Stromal cell of bone marrow (primary cell): ENCODE results near the gene SLCO3A1.

Experiments used
- DNase-seq: peaks from one replicate; pipeline ENCODE4 v3.0.0-alpha.2; 2012; ENCODE audit warnings: low read depth

SLCO3A1 gene

DNA sequence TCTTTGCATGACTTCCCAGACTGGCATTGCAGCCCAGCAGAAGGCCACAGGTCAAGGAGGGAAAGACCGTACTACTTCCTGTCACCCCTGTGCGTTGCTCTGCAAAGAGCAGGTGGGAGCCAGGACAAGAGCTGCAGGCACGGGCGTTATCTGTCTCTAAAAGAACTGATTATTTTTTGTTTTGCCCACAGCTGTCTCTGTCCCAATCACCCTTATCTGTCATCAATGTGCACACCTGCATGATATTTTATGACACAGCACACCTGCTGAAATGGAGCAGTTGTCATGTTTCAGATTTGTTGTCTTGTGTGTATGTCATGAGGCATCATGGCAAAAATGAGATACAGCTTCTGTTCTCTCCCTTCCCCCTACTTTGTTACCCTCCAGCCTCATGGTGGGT lies 58.8 kb downstream of the SLCO3A1 start:
- DNase-seq, result no peak

DNA sequence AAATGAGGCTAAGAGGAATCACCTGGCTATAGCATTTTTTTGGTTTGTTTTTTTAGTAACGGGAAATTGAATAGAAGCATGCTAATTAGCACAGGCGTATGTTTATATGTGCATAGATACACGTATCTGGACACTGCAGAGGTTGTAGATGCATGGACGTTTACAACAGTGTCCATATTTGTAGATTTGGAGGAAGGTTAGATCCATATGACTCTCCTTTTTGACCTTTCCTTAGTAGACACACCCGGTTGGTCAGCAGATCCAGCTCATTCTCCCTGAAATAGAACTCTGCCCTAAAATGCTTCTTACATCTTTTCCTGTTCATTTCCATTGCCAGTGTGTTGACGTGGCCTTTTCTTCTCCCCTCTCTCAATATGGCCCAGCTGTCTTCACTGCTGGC lies 60.1 kb downstream of the SLCO3A1 start:
- no peak for DNase-seq

DNA sequence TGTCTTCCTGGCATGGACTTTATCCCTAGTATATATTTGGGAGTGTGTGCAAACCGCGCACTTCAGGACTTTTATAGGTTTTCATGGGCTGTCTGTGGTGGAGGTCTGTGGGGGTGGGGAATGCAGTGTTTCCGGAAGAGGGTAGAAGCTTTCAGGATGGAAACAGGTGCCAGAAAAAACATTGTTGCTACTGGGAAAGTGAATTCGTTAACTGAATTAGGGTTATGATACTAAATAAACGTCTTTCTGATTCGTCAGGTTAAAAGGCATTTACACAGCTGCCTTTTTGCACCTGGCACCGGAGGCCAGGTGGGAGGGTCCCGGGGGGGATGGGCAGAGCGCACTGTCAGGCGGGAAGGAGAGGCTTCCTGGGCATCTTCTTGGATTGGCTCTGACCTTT lies 62.1 kb downstream of the SLCO3A1 start:
- no peak for DNase-seq

DNA sequence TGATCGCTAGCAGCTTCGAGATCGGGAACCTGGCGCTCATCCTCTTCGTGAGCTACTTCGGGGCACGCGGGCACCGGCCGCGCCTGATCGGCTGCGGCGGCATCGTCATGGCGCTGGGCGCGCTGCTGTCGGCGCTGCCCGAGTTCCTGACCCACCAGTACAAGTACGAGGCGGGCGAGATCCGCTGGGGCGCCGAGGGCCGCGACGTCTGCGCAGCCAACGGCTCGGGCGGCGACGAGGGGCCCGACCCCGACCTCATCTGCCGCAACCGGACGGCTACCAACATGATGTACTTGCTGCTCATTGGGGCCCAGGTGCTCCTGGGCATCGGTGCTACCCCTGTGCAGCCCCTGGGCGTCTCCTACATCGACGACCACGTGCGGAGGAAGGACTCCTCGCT lies 62.5 kb downstream of the SLCO3A1 start:
- DNase-seq, result no peak

DNA sequence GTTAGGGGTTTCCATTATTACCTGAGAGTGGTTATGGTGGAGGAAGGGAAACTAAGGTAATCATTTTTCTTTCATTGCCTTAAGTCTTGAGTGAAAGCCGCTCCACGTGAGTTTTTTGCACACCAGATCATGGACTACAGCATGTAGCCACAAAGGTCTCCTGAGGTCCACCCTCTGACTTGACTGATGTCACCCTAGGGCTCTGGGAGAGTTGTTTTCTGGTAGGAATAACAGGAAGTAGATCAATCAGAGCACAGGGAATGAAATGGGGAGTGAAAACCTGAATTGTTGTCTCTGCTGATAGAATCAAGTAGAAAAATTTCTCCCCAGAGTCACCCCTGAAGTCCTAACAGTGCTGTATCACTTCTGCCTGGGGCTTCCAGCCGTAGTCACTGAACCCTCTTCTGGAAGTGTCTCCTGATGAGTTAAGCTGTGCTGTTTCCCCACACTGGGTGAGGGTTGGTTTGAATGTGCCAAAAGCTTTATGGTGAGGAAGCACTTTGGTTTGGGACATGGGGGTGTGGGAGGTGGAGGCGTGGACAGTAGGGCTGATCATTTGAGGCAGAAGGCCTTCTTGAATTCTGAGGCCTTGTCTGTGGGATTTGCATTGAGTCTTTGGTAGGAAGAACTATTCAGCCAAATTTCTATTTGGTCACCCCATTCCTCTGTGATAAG lies 64.3 kb downstream of the SLCO3A1 start:
- DNase-seq, result no peak

DNA sequence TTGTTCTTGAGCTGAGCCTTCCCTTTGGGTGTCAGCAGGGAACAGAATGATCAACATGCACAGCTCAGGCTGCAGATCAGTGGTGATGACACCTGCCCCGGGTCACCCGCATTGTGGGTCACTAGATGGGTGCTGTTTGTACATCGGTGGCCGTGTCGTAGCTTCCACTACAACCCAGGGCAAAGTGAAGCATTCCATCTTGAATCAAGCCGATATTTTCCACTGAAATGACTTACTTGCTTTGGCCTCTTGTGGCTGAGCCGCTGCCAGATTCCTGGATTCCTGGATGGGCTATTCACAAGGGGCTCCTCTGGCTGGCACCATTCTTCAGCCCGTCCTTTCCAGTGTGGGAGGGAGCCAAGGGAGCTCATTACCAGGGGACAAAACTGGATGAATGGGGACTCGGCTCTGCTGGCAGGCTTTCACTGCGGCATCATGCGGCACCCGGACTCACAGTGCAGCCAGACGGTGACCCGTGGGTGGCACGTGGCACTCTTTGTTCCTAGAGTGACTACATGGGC lies 65.6 kb downstream of the SLCO3A1 start:
- DNase-seq, result no peak

DNA sequence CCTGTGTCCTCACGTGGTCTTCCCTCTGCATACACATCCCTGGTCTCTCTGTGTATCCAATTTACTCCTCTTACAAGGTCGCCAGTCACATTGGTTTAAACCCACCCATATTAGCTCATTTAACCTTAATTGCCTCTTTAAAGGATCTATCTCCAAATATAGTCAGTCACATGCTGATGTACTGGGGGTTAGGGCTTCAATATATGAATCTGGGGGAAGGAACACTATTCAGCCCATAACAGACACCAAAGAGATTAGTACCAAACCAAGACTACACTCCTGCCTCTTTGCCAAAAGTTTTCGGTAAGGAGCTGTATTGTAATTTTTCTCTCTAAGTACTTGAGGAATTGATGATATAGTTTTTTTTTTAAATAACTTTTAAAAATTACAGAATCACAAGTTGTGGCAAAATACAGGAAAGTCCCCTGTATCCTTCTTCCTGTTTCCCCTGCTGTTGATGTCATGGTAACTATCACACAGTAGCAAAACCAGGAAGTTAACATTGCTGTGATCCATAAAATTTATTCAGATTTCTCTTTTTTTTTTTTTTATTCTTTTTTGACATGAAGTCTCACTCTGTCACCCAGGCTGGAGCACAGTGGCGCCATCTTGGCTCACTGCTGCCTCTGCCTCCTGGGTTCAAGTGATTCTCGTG lies 67.8 kb downstream of the SLCO3A1 start:
- no peak for DNase-seq

DNA sequence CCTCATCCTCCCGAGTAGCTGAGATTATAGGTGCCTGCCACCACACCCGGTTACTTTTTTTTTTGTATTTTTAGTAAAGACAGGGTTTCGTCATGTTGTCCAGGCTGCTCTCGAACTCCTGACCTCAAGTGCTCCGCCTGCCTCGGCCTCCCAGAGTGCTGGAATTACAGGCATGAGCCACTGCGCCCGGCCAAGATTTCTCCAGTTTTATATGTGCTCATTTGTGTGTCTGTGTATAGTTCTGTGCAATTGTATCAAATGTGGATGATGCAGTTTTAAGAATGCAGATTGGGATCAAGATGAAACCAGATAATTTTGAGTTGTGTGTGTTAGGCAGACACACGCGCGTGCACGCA lies 68.3 kb downstream of the SLCO3A1 start:
- no peak for DNase-seq

DNA sequence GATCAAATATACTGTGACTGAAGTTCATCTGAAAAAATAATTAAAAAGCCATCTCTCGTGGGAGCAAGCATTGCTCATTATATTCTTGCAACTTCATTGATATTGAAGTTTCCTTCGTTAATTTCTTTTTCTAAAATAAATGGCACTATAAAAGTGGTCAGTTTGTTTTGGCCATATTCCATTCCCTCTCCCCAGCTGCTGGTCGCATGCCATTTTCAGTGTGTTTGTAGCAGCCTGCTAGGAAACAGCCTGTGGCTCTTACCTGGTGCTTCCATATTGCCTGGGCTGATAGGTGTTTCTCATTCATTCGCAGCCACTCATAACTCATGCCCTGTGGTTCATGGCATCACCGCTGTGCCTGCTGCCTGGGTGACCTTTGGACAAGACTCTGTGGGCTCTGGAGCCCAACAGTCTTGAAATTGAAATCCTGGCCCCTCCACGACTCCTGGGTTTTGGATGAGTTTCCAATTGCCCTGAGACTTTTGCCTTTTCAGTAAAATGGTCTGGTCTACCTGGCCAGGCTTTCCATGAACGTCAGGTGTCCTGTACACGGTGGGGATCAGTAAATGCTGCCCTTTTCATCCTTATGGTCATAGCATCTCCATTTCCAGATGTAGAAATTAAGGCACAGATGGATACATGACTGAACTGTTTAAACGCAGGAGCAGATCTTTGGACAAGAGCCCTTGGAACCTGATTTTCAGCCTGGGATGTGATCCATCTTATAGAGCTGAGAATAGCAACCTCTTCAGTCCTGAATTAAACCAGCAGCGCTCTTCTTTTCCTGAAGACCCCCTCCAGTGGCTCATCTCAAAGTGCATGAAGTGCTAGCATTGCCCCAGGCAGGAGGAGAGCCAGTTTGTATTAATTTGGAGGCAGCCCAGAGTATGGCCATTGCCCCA lies 69.4 kb downstream of the SLCO3A1 start:
- no peak for DNase-seq

DNA sequence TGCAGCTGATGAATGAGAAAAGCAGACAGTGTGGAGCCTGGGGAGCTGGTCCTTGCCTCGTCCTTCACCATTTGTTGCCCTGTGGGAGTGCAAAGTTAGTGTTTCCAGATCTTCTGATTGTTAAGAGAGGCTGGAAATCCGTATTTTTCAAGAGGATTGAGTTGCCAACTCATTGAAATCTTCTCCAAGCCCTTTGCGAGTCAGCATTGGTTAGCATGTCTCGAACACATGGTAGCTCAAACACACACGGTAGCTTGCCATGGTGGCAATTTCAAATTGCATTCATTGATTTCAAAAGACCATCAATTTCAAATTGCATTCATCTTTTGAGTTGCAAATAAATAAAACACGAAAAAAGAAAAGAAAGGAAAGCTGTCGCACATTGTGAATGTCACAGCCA lies 70.7 kb downstream of the SLCO3A1 start:
- DNase-seq, result no peak

DNA sequence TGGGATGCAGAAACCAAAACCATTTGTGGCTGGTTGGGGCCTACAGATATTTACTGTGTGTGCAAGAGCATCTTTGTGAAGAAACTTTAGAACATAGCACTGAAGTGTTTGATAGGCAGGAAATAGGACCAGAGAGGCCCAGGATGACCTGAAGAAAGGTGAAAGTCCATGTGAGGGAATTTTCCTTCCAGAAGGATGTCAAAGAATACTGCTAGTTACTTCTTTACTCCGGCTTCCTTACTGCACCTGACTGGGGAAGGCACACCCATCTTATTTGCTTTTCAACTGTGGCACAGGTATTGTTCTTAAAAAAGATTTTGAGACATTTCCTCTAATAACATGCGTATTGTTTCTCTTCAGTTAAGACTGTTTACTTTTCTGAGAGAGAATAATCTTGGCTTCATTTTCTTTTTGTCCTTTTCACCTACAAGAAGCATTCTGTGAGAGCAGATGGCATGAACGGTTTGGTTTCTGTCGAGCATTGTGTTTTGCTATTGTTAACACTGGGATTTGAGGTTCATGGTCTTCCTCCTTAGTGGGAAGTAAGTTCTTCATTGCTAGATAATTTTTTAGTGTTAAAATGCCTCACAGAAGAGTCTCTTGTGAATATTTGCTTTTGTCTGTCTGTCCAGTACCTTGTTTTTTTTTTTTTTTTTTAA lies 71.5 kb downstream of the SLCO3A1 start:
- no peak for DNase-seq

DNA sequence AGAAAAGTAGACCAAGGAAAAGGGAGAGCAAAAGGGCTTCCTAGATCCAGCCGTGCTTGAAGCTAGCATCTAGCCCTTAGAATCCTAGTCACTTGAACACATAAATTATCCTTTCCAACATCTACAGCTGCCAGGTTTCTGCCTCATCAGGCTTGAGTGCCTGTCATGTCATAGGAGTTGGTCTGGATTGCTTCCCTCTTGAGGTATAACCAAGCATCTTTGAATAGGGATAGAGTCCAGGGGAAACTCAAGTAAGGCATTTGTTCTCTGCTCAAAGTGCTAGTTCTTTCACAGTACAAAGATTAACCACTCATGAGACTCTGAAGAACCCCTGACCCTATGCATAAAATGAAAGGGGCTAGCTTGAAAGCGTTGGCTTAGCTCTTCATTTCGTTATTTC lies 72.3 kb downstream of the SLCO3A1 start:
- no peak for DNase-seq

DNA sequence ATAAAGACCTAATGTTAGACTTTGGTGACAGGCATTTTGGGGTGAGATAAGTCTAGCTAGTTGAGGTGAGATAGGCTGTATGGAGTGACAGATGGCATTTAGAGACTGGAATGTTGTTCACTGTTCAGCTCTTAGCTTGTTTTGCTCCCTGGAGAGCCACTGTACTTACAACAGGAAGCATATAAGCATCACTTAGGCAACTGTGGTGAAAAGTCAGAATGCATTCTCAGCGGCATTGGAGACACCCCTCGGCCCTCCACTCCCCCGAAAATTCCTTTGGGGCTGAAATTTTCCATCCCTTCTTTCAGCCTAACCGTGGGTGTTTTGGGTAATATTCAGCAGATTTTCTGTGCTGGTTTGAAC lies 73.4 kb downstream of the SLCO3A1 start:
- no peak for DNase-seq

DNA sequence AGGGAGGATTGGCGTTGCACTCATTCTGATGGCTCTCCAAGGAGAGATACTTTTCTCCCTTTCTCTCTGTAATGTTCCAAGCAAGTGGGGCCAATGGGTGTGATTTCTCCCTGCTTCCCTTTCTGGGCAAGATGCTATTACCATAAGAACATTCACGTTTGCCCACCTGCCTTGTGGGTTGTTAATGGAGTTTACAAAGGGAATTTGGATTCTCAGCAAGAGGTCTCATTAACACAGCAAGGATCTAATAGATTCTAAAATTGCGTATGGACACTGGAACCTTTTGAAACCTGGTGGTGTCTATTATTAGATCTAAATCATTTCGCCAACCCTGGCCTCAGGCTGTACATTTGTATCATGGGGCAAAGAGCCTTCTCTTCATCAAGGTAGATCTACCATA lies 74.1 kb downstream of the SLCO3A1 start:
- no peak for DNase-seq

DNA sequence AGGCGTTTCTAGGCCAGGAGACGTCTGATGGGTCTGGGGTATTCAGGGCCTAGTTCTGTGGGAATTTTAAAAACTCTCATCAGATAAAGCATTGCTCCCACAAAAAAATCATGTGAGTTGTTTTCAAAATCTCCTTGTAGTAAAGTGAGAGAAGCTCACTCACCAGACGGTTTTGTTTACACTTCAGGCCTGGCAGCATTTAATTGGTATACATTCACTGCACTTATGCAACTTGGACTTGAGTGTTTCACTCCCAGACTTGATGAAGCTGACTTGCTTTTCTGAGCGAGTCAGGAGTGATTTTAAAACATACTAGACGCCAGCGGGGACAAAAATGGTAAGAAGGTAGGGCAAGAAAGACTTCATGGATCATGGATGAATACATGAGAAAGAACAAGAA lies 75.2 kb downstream of the SLCO3A1 start:
- DNase-seq, result no peak

DNA sequence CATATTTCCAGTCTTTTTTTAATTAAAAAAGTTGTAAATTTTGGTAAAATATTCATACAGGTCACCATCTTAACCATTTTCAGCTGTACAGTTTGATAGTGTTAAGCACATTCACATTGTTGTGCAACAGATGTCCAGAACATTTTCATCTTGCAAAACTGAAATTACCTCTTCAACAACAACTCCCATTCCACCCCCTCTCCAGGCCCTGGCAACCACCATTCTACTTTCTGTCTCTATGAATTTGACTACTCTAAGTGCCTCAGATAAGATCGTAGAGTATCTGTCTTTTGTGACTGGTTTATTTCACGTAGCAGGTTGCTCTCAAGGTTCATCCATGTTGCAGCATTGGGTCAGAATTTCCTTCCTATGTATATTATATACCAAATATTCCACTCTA lies 76.0 kb downstream of the SLCO3A1 start:
- DNase-seq, result no peak

DNA sequence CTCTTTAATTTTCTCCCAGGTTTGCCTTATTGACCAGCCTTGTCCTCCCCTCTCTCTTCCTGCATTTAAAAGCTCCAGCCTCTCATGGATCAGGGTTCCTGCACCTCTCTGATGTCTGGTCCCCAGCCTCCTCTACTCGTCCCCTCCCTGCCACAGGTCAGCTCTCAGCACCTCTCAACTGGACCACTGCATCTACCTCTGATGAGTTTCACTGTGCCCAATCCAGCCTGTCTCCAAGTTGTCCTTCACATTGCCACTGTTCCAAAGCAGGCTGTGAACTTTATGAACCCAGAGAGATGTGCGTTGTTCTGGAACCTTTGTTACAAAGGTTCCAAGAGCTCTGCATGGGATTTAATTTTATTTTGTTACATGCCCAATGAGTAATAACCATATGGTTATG lies 76.6 kb downstream of the SLCO3A1 start:
- no peak for DNase-seq

DNA sequence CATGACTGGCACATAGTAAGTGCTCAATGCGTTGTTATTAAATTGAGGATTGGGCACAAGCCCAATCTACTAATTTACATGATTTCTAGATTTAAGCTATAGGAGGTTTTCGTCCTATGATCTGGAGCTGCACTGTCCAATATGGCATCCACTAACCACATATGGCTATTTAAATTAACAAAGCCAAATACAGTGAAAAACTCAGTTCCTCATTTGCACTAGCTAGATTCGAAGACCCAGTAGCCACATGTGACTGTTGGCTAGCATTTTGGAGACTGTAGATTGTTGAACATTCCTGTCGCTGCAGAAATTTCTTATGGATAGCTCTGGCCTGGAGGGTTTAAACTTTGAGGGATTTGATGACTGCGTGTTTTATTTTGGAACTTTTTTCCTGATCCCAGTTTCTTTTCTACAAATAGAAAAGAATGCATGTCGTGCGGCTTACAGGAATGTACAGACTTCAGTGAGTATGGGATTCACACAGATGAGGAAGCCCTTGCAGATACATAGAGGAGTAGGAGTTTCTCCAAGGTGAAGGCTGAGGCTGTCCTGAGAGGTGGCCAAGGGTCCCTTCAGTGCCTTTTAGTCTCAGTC lies 82.8 kb downstream of the SLCO3A1 start:
- DNase-seq, result no peak

DNA sequence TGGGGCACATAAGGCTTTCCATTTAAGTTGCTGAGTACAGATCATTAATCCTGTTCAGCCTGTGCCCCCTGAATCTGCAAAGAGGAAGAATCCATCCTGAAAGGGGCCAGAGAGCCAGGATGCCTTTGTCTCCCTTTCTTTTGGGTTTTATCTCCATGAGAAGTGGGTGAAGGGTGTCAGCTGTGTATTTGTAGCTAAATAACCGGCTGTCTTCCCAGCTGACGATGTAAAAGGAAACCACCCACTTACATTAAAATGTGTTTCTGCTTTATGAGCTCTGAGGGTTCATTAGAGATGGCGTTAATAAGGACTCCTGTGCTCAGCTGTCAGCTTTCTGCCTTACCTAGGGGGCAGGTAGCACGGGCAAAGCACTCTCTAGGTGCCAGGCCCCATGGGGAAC lies 83.4 kb downstream of the SLCO3A1 start:
- no peak for DNase-seq

DNA sequence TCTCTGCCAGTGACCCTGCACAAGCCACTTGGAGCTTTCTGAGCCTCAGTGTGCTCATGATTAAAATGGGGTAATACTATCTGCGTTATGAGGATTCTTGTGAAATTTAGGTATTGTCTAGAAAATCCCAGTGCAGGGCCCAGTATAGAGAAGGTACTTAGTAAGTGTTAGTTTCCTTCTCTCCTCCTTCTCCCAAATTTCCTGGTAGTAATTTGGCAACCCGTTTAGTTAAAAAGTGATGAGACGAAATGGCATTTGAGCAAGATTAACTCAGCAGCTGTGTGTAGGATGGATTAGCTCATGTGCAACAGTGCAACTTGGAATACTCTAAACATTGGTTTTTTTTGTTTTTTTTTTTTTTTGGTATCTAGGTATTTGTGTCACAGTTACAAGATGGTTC lies 84.6 kb downstream of the SLCO3A1 start:
- DNase-seq, result no peak

DNA sequence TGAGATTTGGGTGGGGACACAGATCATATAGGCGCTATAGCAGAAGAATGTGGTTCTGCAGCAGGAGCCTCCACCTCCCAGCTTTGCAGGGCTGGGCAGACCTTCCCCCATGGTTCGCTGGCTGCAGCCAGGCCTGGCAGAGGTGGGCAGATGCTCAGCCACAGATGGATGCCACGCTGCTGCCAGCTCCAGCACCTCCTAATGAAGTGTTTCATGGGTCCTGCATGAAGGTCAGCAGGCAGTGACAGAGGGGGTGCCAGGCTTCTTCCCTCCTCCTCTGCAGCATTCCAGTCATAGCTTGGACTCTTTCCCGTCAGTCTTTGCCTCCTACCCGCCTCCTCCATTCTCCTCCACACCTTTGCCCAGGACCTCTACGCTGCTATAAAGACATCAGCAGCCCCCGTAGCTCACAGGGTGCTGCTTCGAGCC lies 85.9 kb downstream of the SLCO3A1 start:
- no peak for DNase-seq
